GM19099 (cell line): ENCODE measurements around the gene CAMK1G.

Source experiments
- POLR2A ChIP-seq: IDR thresholded peaks from 3 replicates; pipeline ENCODE4 v1.6.1; 2011; ENCODE audit warnings: low read depth; ENCODE audit not compliant: insufficient read length; ENCODE audit errors: extremely low read depth

Gene CAMK1G

GRCh38 chr1:209607102-209607794, 23.7 kb downstream of the CAMK1G start:
- no peak for TF ChIP-seq POLR2A

GRCh38 chr1:209607795-209608178, 24.3 kb downstream of the CAMK1G start:
- TF ChIP-seq POLR2A: no peak

DNA sequence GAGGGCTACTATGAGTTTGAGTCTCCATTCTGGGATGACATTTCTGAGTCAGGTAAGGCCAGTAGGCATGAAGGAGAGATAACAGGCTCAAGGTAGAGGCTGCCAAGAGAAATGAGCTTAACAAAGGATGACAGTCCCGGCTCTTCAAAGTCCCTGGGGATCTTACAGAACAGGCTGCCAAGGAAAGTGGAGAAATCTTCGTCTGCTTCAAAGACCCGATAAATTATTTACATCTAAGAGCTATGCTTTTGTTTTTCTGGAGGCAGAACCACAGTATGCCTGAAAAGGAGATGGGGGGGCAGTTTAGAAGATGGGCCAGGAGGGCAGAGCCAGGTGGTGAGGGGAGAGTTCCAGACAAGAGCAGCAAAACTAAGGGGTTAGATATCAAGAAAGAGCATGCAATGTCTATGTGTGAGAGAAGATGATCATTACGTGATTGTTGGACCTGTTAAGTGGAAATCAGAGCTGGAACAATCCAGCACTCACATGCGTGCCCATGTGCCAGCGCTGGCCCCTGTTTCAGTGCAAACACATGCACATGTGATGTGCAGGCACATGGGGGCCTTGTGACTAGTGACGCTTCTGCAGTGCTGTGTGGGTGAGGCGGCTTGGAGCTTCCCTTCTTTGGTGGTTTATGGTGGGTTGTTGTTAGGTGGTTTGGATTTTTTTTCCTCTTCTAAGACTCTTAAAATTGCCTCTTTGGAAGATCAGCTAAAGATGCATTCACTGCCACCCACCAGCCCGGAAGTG, 25.7 kb downstream of the CAMK1G start:
- no peak for TF ChIP-seq POLR2A

- TF ChIP-seq POLR2A: no peak
Measured at GRCh38 chr1:209609791-209610630, 26.5 kb downstream of the CAMK1G start.

DNA sequence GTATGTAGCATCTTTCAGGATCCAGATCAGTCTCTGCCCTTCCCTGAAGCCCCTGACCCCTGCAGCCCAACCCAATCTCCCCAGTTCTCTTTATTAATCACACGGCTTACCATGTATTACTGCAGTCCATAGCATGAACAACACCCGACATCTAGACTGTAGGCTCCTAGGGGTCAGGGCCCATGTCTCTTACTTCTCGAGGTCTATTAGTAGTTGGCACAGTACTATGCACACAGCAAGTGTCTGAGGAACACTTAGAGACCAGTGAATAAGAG, 27.1 kb downstream of the CAMK1G start:
- TF ChIP-seq POLR2A: no peak

- no peak for TF ChIP-seq POLR2A
Measured at GRCh38 chr1:209611771-209612570, 28.5 kb downstream of the CAMK1G start.

- no peak for TF ChIP-seq POLR2A
Measured at GRCh38 chr1:209612646-209613399, 29.3 kb downstream of the CAMK1G start.

DNA sequence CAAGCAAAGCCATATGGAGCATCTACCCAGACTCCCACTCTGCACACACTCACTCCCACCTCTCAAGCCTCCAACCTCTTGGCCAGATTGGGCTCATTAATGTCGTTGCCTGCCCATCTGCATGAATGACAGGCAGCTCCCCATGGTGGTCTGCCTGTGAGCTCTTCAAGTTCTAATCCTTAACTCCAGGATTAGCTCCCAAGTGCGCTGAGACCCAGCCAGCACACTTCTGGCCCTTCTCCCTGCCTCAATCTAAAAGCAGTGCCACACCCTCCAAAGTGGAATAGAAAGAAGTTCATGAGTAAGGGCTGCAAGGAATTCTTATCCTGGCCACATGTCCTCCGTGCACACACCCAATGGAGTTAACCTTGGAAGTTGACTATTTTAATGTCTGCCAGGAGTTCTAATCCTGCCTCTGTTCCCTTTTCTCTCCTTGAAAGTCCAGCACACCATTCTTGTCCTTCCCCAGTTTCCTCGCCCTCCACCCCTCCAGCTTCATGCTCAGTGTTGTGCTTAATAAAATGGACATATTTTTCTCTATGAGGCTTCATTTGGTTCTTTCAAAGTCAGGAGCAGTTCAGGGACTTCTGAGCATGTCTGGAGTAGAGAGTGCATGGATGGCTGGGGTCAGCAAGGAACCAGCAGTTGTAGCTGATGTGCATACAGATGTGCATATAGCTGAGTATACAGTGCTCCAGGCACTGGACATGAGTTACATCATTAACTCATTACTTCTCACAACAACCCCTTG, 30.1 kb downstream of the CAMK1G start:
- no peak for TF ChIP-seq POLR2A

DNA sequence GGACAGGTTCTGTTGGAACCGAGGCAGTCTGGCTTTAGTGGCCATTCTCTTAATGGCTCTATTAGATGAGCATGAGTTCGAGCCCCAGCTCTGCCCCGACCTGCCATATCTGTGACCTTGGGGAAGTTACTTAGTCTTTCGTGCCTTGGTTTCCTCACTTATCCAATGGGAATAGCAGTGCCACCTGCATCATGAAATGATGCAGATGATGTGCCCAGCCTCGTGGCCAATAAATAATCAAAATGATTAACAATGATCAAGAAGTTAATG, 30.6 kb downstream of the CAMK1G start:
- no peak for TF ChIP-seq POLR2A

- no peak for TF ChIP-seq POLR2A
Measured at GRCh38 chr1:209614906-209615305, 31.4 kb downstream of the CAMK1G start.

DNA sequence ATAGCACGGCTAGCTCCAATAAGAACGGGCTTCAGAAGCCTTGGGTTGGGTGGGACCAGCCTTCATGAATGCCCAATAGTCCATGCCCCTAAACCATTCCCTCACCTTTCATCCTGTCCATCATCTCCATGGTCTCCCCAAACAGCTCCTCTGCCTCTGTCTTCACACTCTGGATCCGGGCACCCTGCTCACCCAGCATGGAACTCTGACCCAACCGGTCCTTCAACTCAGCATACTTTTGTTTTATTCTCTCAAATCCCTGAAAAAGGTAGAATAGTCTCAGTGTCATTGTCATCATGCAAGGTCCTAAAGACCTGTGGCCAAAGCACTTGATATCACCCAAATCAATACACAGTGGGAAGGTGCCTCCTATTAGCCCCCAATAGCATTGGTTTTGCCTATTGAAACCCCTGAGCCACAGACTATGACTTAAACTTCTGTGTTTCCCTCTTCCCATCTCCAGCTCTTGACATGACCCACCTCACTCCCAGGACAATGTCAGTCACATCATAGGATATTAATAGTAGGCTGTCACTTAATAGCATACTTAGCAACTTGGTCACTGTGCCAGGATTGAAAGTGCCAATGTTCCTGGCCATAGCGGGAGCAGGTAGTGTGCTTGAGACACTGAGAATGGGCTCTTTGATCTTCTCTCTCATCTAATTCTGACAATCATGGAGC, 33.0 kb downstream of the CAMK1G start:
- TF ChIP-seq POLR2A: no peak

DNA sequence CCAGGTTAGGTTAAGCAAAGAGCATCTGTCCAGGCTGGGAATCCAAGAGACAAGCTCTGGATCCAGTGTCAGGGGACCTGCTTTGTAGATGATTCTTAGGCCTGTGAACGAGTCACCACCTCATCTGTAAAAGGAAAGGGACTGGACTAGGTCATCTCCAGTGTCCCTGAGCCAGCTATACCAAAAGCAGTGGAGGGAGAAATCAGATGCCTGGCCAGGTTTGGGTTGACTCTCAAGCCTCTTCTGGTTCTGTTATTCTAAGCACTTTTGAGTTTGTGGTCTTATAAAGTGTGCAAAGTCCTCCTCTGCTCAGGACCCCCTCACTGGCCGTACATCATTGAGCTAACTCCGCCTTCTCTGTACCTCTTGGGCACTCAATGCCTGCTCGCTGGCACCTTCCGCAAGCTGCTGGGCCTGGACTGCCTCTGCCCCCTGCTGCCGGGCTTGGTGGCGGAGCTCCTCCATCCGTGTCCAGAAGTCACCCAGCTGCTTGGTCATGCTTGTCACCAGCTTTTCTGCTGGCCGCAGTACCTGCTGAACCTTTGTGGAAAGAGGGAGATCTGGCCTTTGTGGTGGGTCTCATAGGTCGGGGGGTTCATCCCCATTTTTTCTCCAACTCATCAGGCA, 33.6 kb downstream of the CAMK1G start:
- no peak for TF ChIP-seq POLR2A

DNA sequence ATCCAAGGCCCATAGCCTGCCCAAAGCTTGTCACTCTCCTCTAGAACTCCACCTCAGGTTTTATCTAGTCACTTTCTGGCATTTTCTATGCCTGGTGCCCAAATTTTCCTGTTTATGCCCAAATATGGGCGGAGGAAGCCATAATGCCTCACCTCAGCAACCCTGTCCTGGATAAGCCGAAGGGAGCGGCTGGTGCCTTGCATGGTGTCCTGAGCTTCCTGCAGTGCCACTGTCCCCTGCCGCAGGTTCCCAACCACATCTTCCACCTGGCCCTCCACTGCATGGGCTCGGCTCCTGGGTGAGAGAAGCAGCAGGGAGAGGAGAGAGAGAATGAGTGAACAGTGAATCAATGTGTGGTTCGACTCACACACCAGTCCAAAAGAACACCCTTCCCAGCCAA, 34.2 kb downstream of the CAMK1G start:
- TF ChIP-seq POLR2A: no peak
